ENCODE data around the gene AAK1.
"Not testable (repeated sequence)": the region's sequence is repeated elsewhere in the genome, so short reads cannot be mapped to it uniquely, and the experiment has no call there.

AAK1 gene

GRCh38 chr2:69643602-69644505 is at the start of gene AAK1:
AAK1 (minus strand) TSS chr2:69643739; CDS start chr2:69643040, 699 bp downstream.
- H3K4me3 Mint-ChIP-seq, result peak within 1 kb of the TSS; percentile 94
- no peaks in the 10 kb centered on the region for H3K36me3 Mint-ChIP-seq
- no peaks in the 10 kb centered on the region for H3K27me3 Mint-ChIP-seq
- H3K4me1 Mint-ChIP-seq (ENCODE audit: low read depth), result peaks cover 69% of the 10 kb centered on the region
- no peaks in the 10 kb centered on the region for H3K9me3 Mint-ChIP-seq (ENCODE audit: low read depth)
- H3K27ac Mint-ChIP-seq, result peak within 1 kb of the TSS; percentile 96

DNA sequence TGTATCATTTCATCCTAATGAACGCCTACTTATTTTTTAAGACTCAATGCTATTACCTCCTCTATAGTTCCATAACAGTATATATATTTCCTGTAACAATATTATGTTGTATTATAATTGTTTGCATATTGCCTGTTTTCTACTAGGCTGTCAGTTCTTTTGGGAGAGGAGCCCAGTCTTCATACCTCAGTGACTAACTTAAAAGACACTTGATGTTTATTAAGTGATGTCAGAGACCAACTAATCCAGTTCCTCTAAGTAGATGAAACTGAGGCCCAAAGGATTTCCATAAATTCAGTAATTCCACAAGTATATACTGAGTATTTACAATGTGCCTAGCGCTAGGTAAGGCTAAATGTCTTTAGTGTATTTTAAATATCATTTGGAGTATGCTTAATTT is 48.9 kb upstream of the AAK1 start:
- Mint-ChIP-seq H3K4me1 (ENCODE audit: low read depth) (peaks cover 88% of the 10 kb centered on the region), H3K27me3 (no peaks in the 10 kb centered on the region), H3K27ac (peak overlapping the region; percentile 81), H3K9me3 (ENCODE audit: low read depth) (no peaks in the 10 kb centered on the region), H3K4me3 (peak overlapping the region; percentile 80), H3K36me3 (no peaks in the 10 kb centered on the region)

DNA sequence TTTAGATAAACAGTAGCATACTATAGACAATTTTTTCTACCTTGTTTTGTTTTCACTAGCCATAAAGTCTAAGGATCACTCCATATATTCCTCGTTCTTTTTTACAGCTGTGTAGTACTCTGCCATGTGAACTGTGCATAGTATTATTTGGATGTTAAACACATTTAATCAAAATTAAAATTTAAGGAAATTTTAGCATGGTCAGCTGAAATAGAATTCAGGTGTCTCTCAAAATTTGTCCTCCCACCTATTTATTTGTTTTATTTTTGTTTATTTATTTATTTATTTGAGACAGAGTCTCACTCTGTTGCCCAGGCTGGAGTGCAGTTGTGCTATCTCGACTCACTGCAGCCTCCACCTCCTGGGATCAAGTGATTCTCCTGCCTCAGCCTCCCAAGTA is 46.4 kb upstream of the AAK1 start:
- no peak overlapping the region for H3K27ac Mint-ChIP-seq
- no peaks in the 10 kb centered on the region for H3K27me3 Mint-ChIP-seq
- no peaks in the 10 kb centered on the region for H3K9me3 Mint-ChIP-seq (ENCODE audit: low read depth)
- no peaks in the 10 kb centered on the region for H3K36me3 Mint-ChIP-seq
- peaks cover 77% of the 10 kb centered on the region for H3K4me1 Mint-ChIP-seq (ENCODE audit: low read depth)
- no peak overlapping the region for H3K4me3 Mint-ChIP-seq

DNA sequence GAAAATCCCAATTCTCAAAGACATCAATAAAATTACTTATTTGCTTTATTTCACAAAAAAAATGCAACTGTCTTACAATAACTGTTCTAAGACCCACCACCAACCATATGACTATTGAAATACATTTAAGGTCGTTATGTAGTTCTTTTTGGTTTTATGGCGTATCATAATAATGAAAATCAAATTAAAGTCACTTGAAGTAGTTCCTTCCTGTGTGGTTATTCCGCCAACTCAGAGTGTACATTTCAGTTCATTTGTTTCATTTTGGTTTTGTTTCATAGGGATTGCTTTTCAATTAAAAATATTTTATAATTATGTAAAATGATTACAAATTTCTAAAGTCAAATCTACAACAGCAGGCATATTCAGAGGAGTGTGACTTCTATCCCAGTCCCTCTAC is 45.9 kb upstream of the AAK1 start:
- H3K4me1 Mint-ChIP-seq (ENCODE audit: low read depth), result peaks cover 80% of the 10 kb centered on the region
- H3K9me3 Mint-ChIP-seq (ENCODE audit: low read depth), result no peaks in the 10 kb centered on the region
- no peaks in the 10 kb centered on the region for H3K27me3 Mint-ChIP-seq
- peak overlapping the region; percentile 54 for H3K4me3 Mint-ChIP-seq
- H3K36me3 Mint-ChIP-seq, result no peaks in the 10 kb centered on the region
- H3K27ac Mint-ChIP-seq, result peak overlapping the region; percentile 55

DNA sequence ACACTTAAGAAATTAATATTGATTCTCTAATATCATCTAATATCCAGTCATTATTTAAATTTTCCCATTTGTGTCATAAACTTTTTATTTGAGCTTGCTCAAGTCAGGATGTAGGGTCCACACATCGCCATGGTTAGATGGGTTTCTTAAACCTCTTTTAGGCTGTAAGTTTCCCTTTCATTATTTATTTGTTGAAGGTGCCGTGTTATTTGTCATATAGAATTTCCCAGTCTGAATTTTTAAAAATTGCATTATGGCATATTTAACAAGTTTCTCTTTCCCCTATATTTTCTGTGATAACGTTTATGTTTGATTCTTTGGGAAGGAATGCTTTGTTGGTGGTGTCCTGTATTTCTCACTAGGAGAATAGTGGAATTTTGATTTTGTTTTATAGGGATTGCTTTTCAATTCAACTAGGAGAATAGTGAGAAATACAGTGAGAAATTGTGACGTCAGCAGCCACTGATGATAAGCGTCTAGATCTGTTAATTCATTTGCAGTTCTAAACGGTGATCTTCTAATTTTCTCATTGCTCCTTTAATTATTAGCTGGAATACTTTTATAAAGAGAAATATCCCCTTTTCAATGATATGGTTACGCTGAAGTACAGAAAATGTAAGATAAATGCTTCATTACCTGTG is 44.6 kb upstream of the AAK1 start:
- no peaks in the 10 kb centered on the region for H3K27me3 Mint-ChIP-seq
- H3K9me3 Mint-ChIP-seq (ENCODE audit: low read depth), result no peaks in the 10 kb centered on the region
- no peak overlapping the region for H3K27ac Mint-ChIP-seq
- peaks cover 81% of the 10 kb centered on the region for H3K4me1 Mint-ChIP-seq (ENCODE audit: low read depth)
- H3K36me3 Mint-ChIP-seq, result no peaks in the 10 kb centered on the region
- no peak overlapping the region for H3K4me3 Mint-ChIP-seq

DNA sequence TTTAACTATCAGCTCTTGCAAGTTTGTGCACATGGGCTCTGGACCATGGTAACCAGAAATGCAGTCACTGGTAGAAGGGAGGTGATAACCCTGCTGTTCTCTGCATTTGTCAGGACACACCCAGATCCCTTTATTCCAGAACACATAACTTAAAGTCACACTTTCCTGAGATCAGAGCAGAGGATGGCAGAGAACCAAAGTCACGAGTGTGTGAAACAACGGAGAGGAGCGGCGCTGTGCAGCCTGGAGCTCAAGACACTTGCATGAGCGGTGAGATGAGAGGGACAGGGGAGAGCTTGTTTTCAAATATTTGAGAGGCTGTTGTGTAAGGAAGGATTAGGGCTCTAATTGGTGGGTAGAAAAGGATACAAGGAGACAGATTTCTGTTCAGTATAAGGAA is 43.3 kb upstream of the AAK1 start:
- Mint-ChIP-seq H3K4me3 (no peak overlapping the region), H3K9me3 (ENCODE audit: low read depth) (no peaks in the 10 kb centered on the region), H3K27me3 (no peaks in the 10 kb centered on the region), H3K27ac (no peak overlapping the region), H3K36me3 (no peaks in the 10 kb centered on the region), H3K4me1 (ENCODE audit: low read depth) (peaks cover 75% of the 10 kb centered on the region)

DNA sequence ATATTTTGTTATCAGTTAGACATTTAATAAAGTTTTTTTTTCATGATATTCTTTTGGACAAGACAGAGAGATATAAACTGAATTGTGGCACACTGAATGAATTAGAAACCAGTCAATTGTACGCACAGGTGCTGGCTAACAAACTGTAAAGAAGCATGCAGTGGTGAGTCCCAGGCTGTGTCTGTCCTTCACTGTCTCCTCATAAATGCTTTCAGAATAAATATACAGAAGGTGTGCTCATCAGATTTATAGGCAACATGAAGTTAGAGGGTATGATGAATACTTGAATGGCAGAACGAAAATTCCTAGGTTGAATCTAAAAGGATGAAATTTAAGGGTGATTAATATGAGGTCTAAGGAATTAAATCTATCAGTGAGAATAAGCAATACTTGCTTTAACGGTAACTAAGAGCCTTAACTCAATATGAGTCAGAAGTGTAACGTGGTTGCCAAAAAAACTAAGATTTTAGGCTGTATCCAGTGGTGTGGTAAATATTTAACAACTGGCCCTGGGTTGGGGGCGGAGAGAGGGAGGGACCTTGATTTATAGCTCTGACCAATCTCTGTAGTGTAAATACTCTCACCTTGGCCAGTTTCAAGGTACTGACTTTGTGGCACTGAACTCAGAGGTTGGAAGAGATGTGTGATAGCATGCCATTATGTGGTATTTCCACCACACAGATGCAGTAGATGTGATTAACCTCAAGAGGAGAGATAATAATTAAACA is 41.9 kb upstream of the AAK1 start:
- Mint-ChIP-seq H3K4me1 (ENCODE audit: low read depth) (peaks cover 68% of the 10 kb centered on the region), H3K27ac (peak overlapping the region; percentile 69), H3K27me3 (no peaks in the 10 kb centered on the region), H3K36me3 (no peaks in the 10 kb centered on the region), H3K9me3 (ENCODE audit: low read depth) (no peaks in the 10 kb centered on the region), H3K4me3 (peak overlapping the region; percentile 25)

DNA sequence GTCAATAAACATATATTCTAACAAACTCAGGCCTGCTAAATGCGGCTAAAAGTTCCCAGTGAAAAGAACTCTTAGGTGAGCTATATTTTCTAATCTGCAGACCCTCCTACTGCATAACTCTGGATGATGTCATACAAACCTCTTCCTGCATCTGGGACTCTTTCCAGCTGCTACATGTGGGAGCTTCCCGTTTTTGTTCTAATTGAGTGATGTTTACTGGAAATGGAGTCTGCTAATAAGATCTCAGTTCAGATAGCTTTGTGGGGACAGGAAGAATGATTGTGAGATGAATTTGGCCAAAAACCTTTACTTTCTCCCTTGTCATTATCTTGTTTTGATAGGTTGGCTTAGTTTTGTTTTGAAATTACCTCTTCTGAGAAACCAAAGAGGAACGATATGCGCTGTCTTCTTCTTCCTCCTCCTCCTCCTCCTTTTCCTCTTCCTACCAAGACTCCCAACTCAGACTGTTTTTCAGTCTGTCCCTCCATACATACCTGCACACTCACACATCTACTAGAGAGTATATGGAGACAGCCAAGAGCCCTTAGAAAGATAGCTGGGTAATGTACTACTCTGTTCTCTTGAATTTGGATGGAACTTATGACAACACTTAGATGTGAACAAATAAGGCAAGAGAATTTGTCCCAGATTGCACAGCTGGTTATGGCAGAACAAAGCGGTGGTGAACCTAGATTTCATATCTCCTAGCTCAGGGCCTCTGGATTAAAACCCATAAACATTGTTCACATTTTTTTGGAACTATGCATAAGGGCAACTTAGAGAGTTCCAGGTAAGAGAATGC is 39.8 kb upstream of the AAK1 start:
- H3K4me1 Mint-ChIP-seq (ENCODE audit: low read depth), result peaks cover 63% of the 10 kb centered on the region
- no peaks in the 10 kb centered on the region for H3K9me3 Mint-ChIP-seq (ENCODE audit: low read depth)
- peak overlapping the region; percentile 89 for H3K27ac Mint-ChIP-seq
- H3K36me3 Mint-ChIP-seq, result no peaks in the 10 kb centered on the region
- H3K27me3 Mint-ChIP-seq, result no peaks in the 10 kb centered on the region
- H3K4me3 Mint-ChIP-seq, result peak overlapping the region; percentile 66

- H3K27ac Mint-ChIP-seq, result peak overlapping the region; percentile 89
- H3K4me3 Mint-ChIP-seq, result peak overlapping the region; percentile 10
- no peaks in the 10 kb centered on the region for H3K9me3 Mint-ChIP-seq (ENCODE audit: low read depth)
- no peaks in the 10 kb centered on the region for H3K27me3 Mint-ChIP-seq
- peaks cover 62% of the 10 kb centered on the region for H3K4me1 Mint-ChIP-seq (ENCODE audit: low read depth)
- H3K36me3 Mint-ChIP-seq, result no peaks in the 10 kb centered on the region
These were observed 39.0 kb upstream of the AAK1 start for GRCh38 chr2:69682525-69682924.

DNA sequence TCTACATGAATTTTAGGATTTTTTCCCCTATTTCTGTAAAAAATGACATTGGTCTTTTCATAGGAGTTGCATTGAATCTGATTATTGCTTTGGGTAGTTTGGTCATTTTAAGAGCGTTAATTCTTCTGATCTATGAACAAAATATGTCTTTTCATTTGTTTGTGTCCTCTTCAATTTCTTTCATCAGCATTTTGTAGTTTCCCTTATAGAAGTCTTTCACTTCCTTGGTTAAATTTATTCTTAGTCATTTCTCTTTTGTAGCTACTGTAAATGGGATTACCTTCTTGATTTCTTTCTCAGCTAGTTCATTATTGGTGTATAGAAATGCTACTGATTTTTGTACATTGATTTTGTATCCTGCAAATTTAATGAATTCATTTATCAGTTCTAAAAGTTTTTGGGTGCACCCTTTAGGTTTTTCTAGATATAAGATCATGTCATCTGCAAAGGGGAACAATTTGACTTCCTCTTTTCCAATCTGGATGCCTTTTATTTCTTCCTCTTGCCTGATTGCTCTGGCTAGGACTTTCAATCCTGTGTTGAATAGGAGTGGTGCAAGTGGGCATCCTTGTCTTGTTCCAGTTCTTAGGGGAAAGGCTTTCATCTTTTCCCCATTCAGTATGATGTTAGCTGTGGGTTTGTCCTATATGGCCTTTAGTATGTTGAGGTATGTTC is 36.6 kb upstream of the AAK1 start:
- no peaks in the 10 kb centered on the region for H3K9me3 Mint-ChIP-seq (ENCODE audit: low read depth)
- H3K4me3 Mint-ChIP-seq, result no peak overlapping the region
- no peaks in the 10 kb centered on the region for H3K27me3 Mint-ChIP-seq
- H3K4me1 Mint-ChIP-seq (ENCODE audit: low read depth), result peaks cover 57% of the 10 kb centered on the region
- no peaks in the 10 kb centered on the region for H3K36me3 Mint-ChIP-seq
- no peak overlapping the region for H3K27ac Mint-ChIP-seq

GRCh38 chr2:69677914-69678313 is 34.4 kb upstream of the AAK1 start:
- Mint-ChIP-seq H3K36me3 (no peaks in the 10 kb centered on the region), H3K4me3 (peak overlapping the region; percentile 44), H3K9me3 (ENCODE audit: low read depth) (no peaks in the 10 kb centered on the region), H3K27ac (peak overlapping the region; percentile 66), H3K4me1 (ENCODE audit: low read depth) (peaks cover 40% of the 10 kb centered on the region), H3K27me3 (no peaks in the 10 kb centered on the region)

GRCh38 chr2:69676146-69676545 is 32.6 kb upstream of the AAK1 start:
- Mint-ChIP-seq H3K4me3 (no peak overlapping the region), H3K4me1 (ENCODE audit: low read depth) (peaks cover 37% of the 10 kb centered on the region), H3K27me3 (no peaks in the 10 kb centered on the region), H3K9me3 (ENCODE audit: low read depth) (no peaks in the 10 kb centered on the region), H3K27ac (no peak overlapping the region), H3K36me3 (no peaks in the 10 kb centered on the region)

GRCh38 chr2:69674316-69674670 is 30.8 kb upstream of the AAK1 start:
- Mint-ChIP-seq H3K27ac (peak overlapping the region; percentile 23), H3K27me3 (no peaks in the 10 kb centered on the region), H3K4me3 (no peak overlapping the region), H3K4me1 (ENCODE audit: low read depth) (peaks cover 25% of the 10 kb centered on the region), H3K9me3 (ENCODE audit: low read depth) (no peaks in the 10 kb centered on the region), H3K36me3 (no peaks in the 10 kb centered on the region)

GRCh38 chr2:69673098-69673497 is 29.6 kb upstream of the AAK1 start:
- H3K4me1 Mint-ChIP-seq (ENCODE audit: low read depth), result peaks cover 23% of the 10 kb centered on the region
- not testable (repeated sequence) for H3K27ac Mint-ChIP-seq; H3K36me3 Mint-ChIP-seq; H3K9me3 Mint-ChIP-seq (ENCODE audit: low read depth); H3K4me3 Mint-ChIP-seq; H3K27me3 Mint-ChIP-seq

All from activated naive CD8-positive, alpha-beta T cell (primary cell).